DND-41 (cell line): Measurements from ENCODE around the gene EDN2.

Experiments
- ATAC-seq: fragments of 200-7000 bp; cut with Tn5 transposase; 3 replicates; pipeline ENCODE4 v1.9.1; 2021; ENCODE audit warnings: low read depth; ENCODE audit not compliant: insufficient read depth
- DNase-seq: peaks from one replicate; pipeline ENCODE4 v3.0.0-alpha.2; 2020
- H2AFZ ChIP-seq: 2 replicates; pipeline ENCODE4 v1.6.0; 2012; ENCODE audit warnings: low read depth, low read length
- H3K27ac ChIP-seq: 2 replicates; pipeline ENCODE4 v1.5.1; 2012; ENCODE audit warnings: low read length, inconsistent platforms
- H3K27me3 ChIP-seq: fragments of 200-600 bp; sonication (generic); 2 replicates; pipeline ENCODE4 v1.6.0; 2012; ENCODE audit warnings: low read length, mild to moderate bottlenecking, inconsistent platforms; ENCODE audit not compliant: insufficient read depth, poor library complexity
- H3K36me3 ChIP-seq: 2 replicates; pipeline ENCODE4 v1.5.1; 2012; ENCODE audit warnings: low read length, inconsistent platforms; ENCODE audit not compliant: insufficient read depth
- H3K4me1 ChIP-seq: 2 replicates; pipeline ENCODE4 v1.5.1; 2012; ENCODE audit warnings: mild to moderate bottlenecking, low read length; ENCODE audit not compliant: insufficient read depth
- H3K4me2 ChIP-seq: 2 replicates; pipeline ENCODE4 v1.6.0; 2012; ENCODE audit warnings: mild to moderate bottlenecking, moderate library complexity, low read length, inconsistent platforms; ENCODE audit not compliant: insufficient read depth
- H3K4me3 ChIP-seq, 2 experiments: fragments of 200-600 bp in 1 of 2; shearing (Covaris generic) in 1 of 2; 2 replicates each; pipeline ENCODE4 v1.5.1; 2012 to 2016; ENCODE audit warnings: inconsistent platforms in 2 of 2, low read length in 2 of 2, mild to moderate bottlenecking in 2 of 2, low read depth in 1 of 2, moderate library complexity in 1 of 2
- H3K79me2 ChIP-seq: 2 replicates; pipeline ENCODE4 v1.6.0; 2012; ENCODE audit warnings: low read length, inconsistent platforms; ENCODE audit not compliant: insufficient read depth
- H3K9ac ChIP-seq: 2 replicates; pipeline ENCODE4 v1.6.0; 2012; ENCODE audit warnings: low read depth, mild to moderate bottlenecking, inconsistent platforms, low read length, moderate library complexity
- H3K9me3 ChIP-seq: 2 replicates; pipeline ENCODE4 v1.5.1; 2012; ENCODE audit warnings: low read length, moderate library complexity, mild to moderate bottlenecking, inconsistent platforms; ENCODE audit not compliant: insufficient read depth, severe bottlenecking
- H4K20me1 ChIP-seq: 2 replicates; pipeline ENCODE4 v1.6.0; 2012; ENCODE audit warnings: low read length; ENCODE audit not compliant: insufficient read depth
- EZH2 ChIP-seq: IDR thresholded peaks from 3 replicates; pipeline ENCODE4 v1.6.1; 2012; ENCODE audit warnings: borderline replicate concordance, low read depth, mild to moderate bottlenecking, moderate library complexity, low read length, inconsistent platforms; ENCODE audit not compliant: severe bottlenecking
- TF ChIP-seq, protein P1 (sequence below): IDR thresholded peaks from 2 replicates; pipeline ENCODE4 v1.5.1; 2012; ENCODE audit warnings: borderline replicate concordance, low read length, moderate library complexity, mild to moderate bottlenecking; ENCODE audit not compliant: poor library complexity, severe bottlenecking; ENCODE audit errors: extremely low read depth

EDN2 gene

GRCh38 chr1:41465741-41466140, 18.7 kb downstream of the EDN2 start:
- H3K4me3 ChIP-seq = no peak overlapping the region
- H3K27ac ChIP-seq = no peak overlapping the region
- no peaks in the 10 kb centered on the region for H3K9me3 ChIP-seq
- TF ChIP-seq EZH2 = no peak
- TF ChIP-seq, protein P1, sequence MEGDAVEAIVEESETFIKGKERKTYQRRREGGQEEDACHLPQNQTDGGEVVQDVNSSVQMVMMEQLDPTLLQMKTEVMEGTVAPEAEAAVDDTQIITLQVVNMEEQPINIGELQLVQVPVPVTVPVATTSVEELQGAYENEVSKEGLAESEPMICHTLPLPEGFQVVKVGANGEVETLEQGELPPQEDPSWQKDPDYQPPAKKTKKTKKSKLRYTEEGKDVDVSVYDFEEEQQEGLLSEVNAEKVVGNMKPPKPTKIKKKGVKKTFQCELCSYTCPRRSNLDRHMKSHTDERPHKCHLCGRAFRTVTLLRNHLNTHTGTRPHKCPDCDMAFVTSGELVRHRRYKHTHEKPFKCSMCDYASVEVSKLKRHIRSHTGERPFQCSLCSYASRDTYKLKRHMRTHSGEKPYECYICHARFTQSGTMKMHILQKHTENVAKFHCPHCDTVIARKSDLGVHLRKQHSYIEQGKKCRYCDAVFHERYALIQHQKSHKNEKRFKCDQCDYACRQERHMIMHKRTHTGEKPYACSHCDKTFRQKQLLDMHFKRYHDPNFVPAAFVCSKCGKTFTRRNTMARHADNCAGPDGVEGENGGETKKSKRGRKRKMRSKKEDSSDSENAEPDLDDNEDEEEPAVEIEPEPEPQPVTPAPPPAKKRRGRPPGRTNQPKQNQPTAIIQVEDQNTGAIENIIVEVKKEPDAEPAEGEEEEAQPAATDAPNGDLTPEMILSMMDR = no peak
- no peak overlapping the region for H3K4me2 ChIP-seq
- no peak for ATAC-seq
- peaks cover 19% of the 10 kb centered on the region for H3K27me3 ChIP-seq
- H3K9ac ChIP-seq = no peak overlapping the region
- peaks cover 8% of the 10 kb centered on the region; the same call in 1 of the 2 replicates for H4K20me1 ChIP-seq
- H3K4me1 ChIP-seq = no peaks in the 10 kb centered on the region
- DNase-seq = no peak
- H3K79me2 ChIP-seq = no peaks in the 10 kb centered on the region
- no peak overlapping the region for H2AFZ ChIP-seq
- H3K36me3 ChIP-seq = no peaks in the 10 kb centered on the region

GRCh38 chr1:41464885-41465284, 19.6 kb downstream of the EDN2 start:
- H3K4me3 ChIP-seq = no peak overlapping the region
- H3K9ac ChIP-seq = no peak overlapping the region
- TF ChIP-seq, protein P1 = no peak
- no peak for TF ChIP-seq EZH2
- no peak overlapping the region for H2AFZ ChIP-seq
- DNase-seq (no peak), ATAC-seq (no peak)
- H3K79me2 ChIP-seq = no peaks in the 10 kb centered on the region
- no peaks in the 10 kb centered on the region for H3K9me3 ChIP-seq
- no peaks in the 10 kb centered on the region for H3K36me3 ChIP-seq
- no peak overlapping the region for H3K4me2 ChIP-seq
- H3K27me3 ChIP-seq = peaks cover 19% of the 10 kb centered on the region
- no peak overlapping the region for H3K27ac ChIP-seq
- no peaks in the 10 kb centered on the region for H3K4me1 ChIP-seq
- H4K20me1 ChIP-seq = peaks cover 8% of the 10 kb centered on the region; the same call in 1 of the 2 replicates

DNA sequence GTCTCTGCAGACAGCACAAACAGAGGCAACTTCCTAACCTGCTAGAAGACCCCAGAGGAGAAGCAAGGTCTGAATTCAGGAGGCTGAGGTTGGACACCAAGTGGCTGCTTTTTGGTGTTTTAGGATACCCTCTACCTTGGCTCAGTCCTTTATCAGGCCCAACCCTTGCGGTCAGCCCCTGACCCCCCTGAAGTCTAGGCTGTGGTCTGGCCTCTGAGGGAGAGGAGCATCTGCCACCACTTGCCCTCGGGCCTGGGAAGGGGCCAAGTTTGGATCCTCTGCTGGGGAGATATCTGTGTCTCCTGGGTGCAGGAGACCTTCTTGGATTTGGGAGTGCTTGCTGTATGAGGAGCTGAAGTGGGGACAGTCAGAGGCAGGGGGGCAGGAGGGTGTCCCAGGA, 21.0 kb downstream of the EDN2 start:
- H3K4me2 ChIP-seq = no peak overlapping the region
- H3K27me3 ChIP-seq = peaks cover 19% of the 10 kb centered on the region
- TF ChIP-seq, protein P1 = no peak
- TF ChIP-seq EZH2 = no peak
- no peak overlapping the region for H3K4me3 ChIP-seq
- no peak overlapping the region for H3K27ac ChIP-seq
- H3K36me3 ChIP-seq = no peaks in the 10 kb centered on the region
- no peak overlapping the region for H2AFZ ChIP-seq
- H3K79me2 ChIP-seq = no peaks in the 10 kb centered on the region
- DNase-seq = no peak
- H3K9me3 ChIP-seq = no peaks in the 10 kb centered on the region
- no peak for ATAC-seq
- no peaks in the 10 kb centered on the region for H3K4me1 ChIP-seq
- H3K9ac ChIP-seq = no peak overlapping the region
- 0 out of 2 replicates have a peak, but pooled peaks cover 4% of the 10 kb centered on the region for H4K20me1 ChIP-seq

GRCh38 chr1:41462680-41463004, 21.8 kb downstream of the EDN2 start:
- Histone ChIP-seq H3K9me3 (no peaks in the 10 kb centered on the region), H2AFZ (no peak overlapping the region), H3K4me2 (no peak overlapping the region), H3K27ac (no peak overlapping the region), H3K9ac (no peak overlapping the region), H3K4me3 (no peak overlapping the region), H3K36me3 (no peaks in the 10 kb centered on the region), H3K4me1 (no peaks in the 10 kb centered on the region), H3K27me3 (peaks cover 19% of the 10 kb centered on the region), H4K20me1 (0 out of 2 replicates have a peak, but pooled peaks cover 4% of the 10 kb centered on the region), H3K79me2 (no peaks in the 10 kb centered on the region)
- TF ChIP-seq EZH2 = no peak
- TF ChIP-seq, protein P1 = no peak
- ATAC-seq = no peak
- DNase-seq = no peak
